MM.1S (cell line): ENCODE measurements around the gene ZNF860.
"Not testable (repeated sequence)": the region's sequence is repeated elsewhere in the genome, so short reads cannot be mapped to it uniquely, and the experiment has no call there.

Experiments
- DNase-seq: peaks from one replicate; pipeline ENCODE4 v3.0.0-alpha.2; 2015
- H2AFZ ChIP-seq: fragments of 300-600 bp; sonication (generic); 2 replicates; pipeline ENCODE4 v1.6.0; 2016; ENCODE audit warnings: antibody characterized with exemption, low read length
- H3F3A ChIP-seq: fragments of 300-600 bp; sonication (generic); 2 replicates; pipeline ENCODE4 v1.6.1; 2016; ENCODE audit warnings: mild to moderate bottlenecking, antibody characterized with exemption, low read length, moderate library complexity, mixed read lengths; ENCODE audit not compliant: insufficient read depth
- H3K27ac ChIP-seq: fragments of 300-600 bp; sonication (generic); 2 replicates; pipeline ENCODE4 v1.5.1; 2016; ENCODE audit warnings: mild to moderate bottlenecking, low read length
- H3K27me3 ChIP-seq: fragments of 300-600 bp; sonication (generic); replicated peaks from 2 replicates; pipeline ENCODE4 v1.6.0; 2016; ENCODE audit warnings: low read length; ENCODE audit not compliant: insufficient read depth
- H3K36me3 ChIP-seq: fragments of 300-600 bp; sonication (generic); replicated peaks from 2 replicates; pipeline ENCODE4 v1.6.1; 2016; ENCODE audit warnings: mild to moderate bottlenecking, low read length, mixed read lengths; ENCODE audit not compliant: insufficient read depth
- H3K4me1 ChIP-seq: fragments of 300-600 bp; sonication (generic); 2 replicates; pipeline ENCODE4 v1.6.1; 2016; ENCODE audit warnings: low read length, mixed read lengths
- H3K4me2 ChIP-seq: fragments of 300-600 bp; sonication (generic); 2 replicates; pipeline ENCODE4 v1.6.0; 2016; ENCODE audit warnings: low read depth, low read length
- H3K4me3 ChIP-seq: fragments of 300-600 bp; sonication (generic); 2 replicates; pipeline ENCODE4 v1.5.1; 2016; ENCODE audit warnings: low read length, mixed read lengths
- H3K79me2 ChIP-seq: fragments of 300-600 bp; sonication (generic); 2 replicates; pipeline ENCODE4 v1.6.1; 2016; ENCODE audit warnings: mixed run types, low read length, mixed read lengths
- H3K9ac ChIP-seq: fragments of 300-600 bp; sonication (generic); 2 replicates; pipeline ENCODE4 v1.6.1; 2016; ENCODE audit warnings: low read length, mixed read lengths
- H3K9me2 ChIP-seq: fragments of 300-600 bp; sonication (generic); replicated peaks from 2 replicates; pipeline ENCODE4 v1.6.1; 2016; ENCODE audit warnings: mild to moderate bottlenecking, low read length, mixed read lengths; ENCODE audit not compliant: insufficient read depth
- H3K9me3 ChIP-seq: fragments of 300-600 bp; sonication (generic); replicated peaks from 2 replicates; pipeline ENCODE4 v1.6.1; 2016; ENCODE audit warnings: mild to moderate bottlenecking, low read length, mixed read lengths; ENCODE audit not compliant: insufficient read depth
- H4K20me1 ChIP-seq: fragments of 300-600 bp; sonication (generic); 2 replicates; pipeline ENCODE4 v1.6.1; 2016; ENCODE audit warnings: mild to moderate bottlenecking, low read length, moderate library complexity, mixed read lengths; ENCODE audit not compliant: insufficient read depth
- EZH2 ChIP-seq: fragments of 300-600 bp; sonication (generic); optimal IDR thresholded peaks from 2 replicates; pipeline ENCODE3; 2017; ENCODE audit warnings: low read depth, mild to moderate bottlenecking, antibody characterized with exemption, low read length, mixed read lengths
- EZH2phosphoT487 ChIP-seq: fragments of 300-600 bp; sonication (generic); IDR thresholded peaks from 2 replicates; pipeline ENCODE4 v1.6.1; 2018; ENCODE audit warnings: antibody characterized with exemption, low read length
- TF ChIP-seq, protein P1 (sequence below): fragments of 300-600 bp; sonication (generic); IDR thresholded peaks from 2 replicates; pipeline ENCODE4 v1.5.1; 2016; ENCODE audit warnings: antibody characterized with exemption, low read length, mixed read lengths

Gene ZNF860

DNA sequence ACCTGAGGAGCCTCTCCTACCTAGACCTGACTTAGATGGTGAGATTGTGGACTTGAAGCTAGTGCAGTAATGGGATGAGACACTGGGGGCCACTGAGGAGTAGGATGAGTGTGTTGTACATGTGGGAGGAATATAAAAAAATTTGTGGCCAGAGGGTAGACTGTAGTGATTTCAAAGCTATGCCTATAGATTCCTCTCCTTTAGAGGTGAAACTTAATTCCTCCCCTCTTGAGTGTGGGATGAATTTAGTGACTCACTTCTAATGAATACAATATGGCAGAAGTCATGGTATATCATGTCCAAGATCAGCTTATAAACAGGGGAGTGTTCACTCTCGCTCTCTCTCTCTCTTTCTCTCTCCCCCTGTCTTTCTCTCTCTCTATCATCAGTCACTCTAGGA lies 6.7 kb downstream of the ZNF860 start:
- no peak overlapping the region for H3K9ac ChIP-seq
- H3K4me3 ChIP-seq = no peak overlapping the region
- no peak overlapping the region for H3K27ac ChIP-seq
- no peak overlapping the region for H3K4me2 ChIP-seq
- H3F3A ChIP-seq = no peaks in the 10 kb centered on the region
- no peaks in the 10 kb centered on the region for H3K9me2 ChIP-seq
- no peaks in the 10 kb centered on the region for H3K79me2 ChIP-seq
- no peaks in the 10 kb centered on the region for H3K4me1 ChIP-seq
- H4K20me1 ChIP-seq = no peaks in the 10 kb centered on the region
- no peak for TF ChIP-seq EZH2phosphoT487
- no peak for TF ChIP-seq EZH2
- TF ChIP-seq, protein P1, sequence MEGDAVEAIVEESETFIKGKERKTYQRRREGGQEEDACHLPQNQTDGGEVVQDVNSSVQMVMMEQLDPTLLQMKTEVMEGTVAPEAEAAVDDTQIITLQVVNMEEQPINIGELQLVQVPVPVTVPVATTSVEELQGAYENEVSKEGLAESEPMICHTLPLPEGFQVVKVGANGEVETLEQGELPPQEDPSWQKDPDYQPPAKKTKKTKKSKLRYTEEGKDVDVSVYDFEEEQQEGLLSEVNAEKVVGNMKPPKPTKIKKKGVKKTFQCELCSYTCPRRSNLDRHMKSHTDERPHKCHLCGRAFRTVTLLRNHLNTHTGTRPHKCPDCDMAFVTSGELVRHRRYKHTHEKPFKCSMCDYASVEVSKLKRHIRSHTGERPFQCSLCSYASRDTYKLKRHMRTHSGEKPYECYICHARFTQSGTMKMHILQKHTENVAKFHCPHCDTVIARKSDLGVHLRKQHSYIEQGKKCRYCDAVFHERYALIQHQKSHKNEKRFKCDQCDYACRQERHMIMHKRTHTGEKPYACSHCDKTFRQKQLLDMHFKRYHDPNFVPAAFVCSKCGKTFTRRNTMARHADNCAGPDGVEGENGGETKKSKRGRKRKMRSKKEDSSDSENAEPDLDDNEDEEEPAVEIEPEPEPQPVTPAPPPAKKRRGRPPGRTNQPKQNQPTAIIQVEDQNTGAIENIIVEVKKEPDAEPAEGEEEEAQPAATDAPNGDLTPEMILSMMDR = no peak
- no peak for DNase-seq
- H3K9me3 ChIP-seq = no peaks in the 10 kb centered on the region
- H2AFZ ChIP-seq = no peak overlapping the region
- no peaks in the 10 kb centered on the region for H3K27me3 ChIP-seq
- H3K36me3 ChIP-seq = no peaks in the 10 kb centered on the region

GRCh38 chr3:31992995-31993394 lies 11.4 kb downstream of the ZNF860 start:
- H3K4me2 ChIP-seq, H3K27me3 ChIP-seq, H3K9ac ChIP-seq, H4K20me1 ChIP-seq, H3K4me3 ChIP-seq, H3K27ac ChIP-seq, H3K79me2 ChIP-seq, H3F3A ChIP-seq, H3K4me1 ChIP-seq, H3K9me3 ChIP-seq, DNase-seq, H3K9me2 ChIP-seq, H2AFZ ChIP-seq, H3K36me3 ChIP-seq: not testable (repeated sequence)

- Histone ChIP-seq H3K4me2 (no peak overlapping the region), H3K4me1 (no peaks in the 10 kb centered on the region), H3F3A (no peaks in the 10 kb centered on the region), H3K27ac (no peak overlapping the region), H2AFZ (no peak overlapping the region), H3K27me3 (no peaks in the 10 kb centered on the region), H3K9ac (no peak overlapping the region), H3K36me3 (no peaks in the 10 kb centered on the region), H4K20me1 (no peaks in the 10 kb centered on the region), H3K9me3 (no peaks in the 10 kb centered on the region), H3K79me2 (no peaks in the 10 kb centered on the region), H3K4me3 (no peak overlapping the region), H3K9me2 (no peaks in the 10 kb centered on the region)
- DNase-seq = no peak
- TF ChIP-seq, protein P1 = no peak
- no peak for TF ChIP-seq EZH2phosphoT487
- no peak for TF ChIP-seq EZH2
Observed at GRCh38 chr3:31993843-31994242, 12.3 kb downstream of the ZNF860 start.

- DNase-seq, H3F3A ChIP-seq, H3K9me3 ChIP-seq, H3K4me2 ChIP-seq, H3K36me3 ChIP-seq, H3K4me3 ChIP-seq, H3K27ac ChIP-seq, H3K4me1 ChIP-seq, H3K79me2 ChIP-seq, H3K9ac ChIP-seq, H2AFZ ChIP-seq, H4K20me1 ChIP-seq, H3K27me3 ChIP-seq, H3K9me2 ChIP-seq: not testable (repeated sequence)
Observed at GRCh38 chr3:31995026-31995425, 13.5 kb downstream of the ZNF860 start.
